HCT116 (cell line): ENCODE data around the gene NDUFAF2.

Experiments
- FOSL1 ChIP-seq: IDR thresholded peaks from 2 replicates; pipeline ENCODE4 v1.6.1; 2012; ENCODE audit warnings: low read depth
- POLR2A ChIP-seq: IDR thresholded peaks from 2 replicates; pipeline ENCODE4 v1.7.0; 2011; ENCODE audit warnings: borderline replicate concordance; ENCODE audit not compliant: insufficient read depth, insufficient read length; ENCODE audit errors: extremely low read depth
- POLR2AphosphoS5 ChIP-seq: IDR thresholded peaks from 2 replicates; pipeline ENCODE4 v1.6.1; 2011; ENCODE audit warnings: mild to moderate bottlenecking, low read depth, low read length, moderate library complexity
- TF ChIP-seq, protein P1 (sequence below), 3 experiments: fragments of 200-600 bp in 1 of 3; sonication (generic) in 1 of 3; IDR thresholded peaks in 2 of 3; conservative IDR thresholded peaks in 1 of 3; 2 replicates each; pipeline ENCODE4 v1.5.1; 2012 to 2017; ENCODE audit warnings: low read depth in 2 of 3, low read length in 2 of 3, antibody characterized with exemption in 1 of 3, borderline replicate concordance in 1 of 3, control low read depth in 1 of 3, mild to moderate bottlenecking in 1 of 3, mixed read lengths in 1 of 3, mixed run types in 1 of 3, moderate library complexity in 1 of 3; ENCODE audit not compliant: insufficient read depth in 1 of 3
- TF ChIP-seq, protein P2 (sequence below): IDR thresholded peaks from 2 replicates; pipeline ENCODE4 v1.6.1; 2012
- TF ChIP-seq, protein P3 (sequence below): IDR thresholded peaks from 2 replicates; pipeline ENCODE4 v1.6.1; 2012; ENCODE audit warnings: low read depth
- TF ChIP-seq, protein P4 (sequence below): IDR thresholded peaks from 2 replicates; pipeline ENCODE4 v1.6.1; 2011; ENCODE audit warnings: mild to moderate bottlenecking, low read length, moderate library complexity; ENCODE audit not compliant: insufficient replicate concordance; ENCODE audit errors: extremely low read depth

DNA sequence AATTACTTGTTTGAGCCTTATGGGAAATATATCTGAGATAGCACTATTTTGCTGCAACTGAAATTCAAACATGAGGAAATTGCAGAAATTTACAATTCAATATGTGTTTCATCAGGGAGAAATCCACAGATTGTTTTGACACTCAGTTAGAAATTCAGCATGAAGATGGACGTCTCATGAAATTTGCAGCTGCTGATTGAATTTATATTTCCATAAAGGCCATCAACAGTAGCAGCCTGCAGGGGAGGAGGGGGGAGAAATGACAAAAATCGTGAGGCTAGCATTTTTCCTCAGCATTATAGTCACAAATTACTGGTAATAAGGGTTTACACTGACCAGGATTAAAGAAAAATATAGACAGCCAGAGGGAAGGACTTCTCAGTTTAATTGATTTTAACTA, 81.0 kb downstream of the NDUFAF2 start:
- TF ChIP-seq POLR2A (no peak), FOSL1 (no peak), POLR2AphosphoS5 (no peak)
- TF ChIP-seq, protein P1, sequence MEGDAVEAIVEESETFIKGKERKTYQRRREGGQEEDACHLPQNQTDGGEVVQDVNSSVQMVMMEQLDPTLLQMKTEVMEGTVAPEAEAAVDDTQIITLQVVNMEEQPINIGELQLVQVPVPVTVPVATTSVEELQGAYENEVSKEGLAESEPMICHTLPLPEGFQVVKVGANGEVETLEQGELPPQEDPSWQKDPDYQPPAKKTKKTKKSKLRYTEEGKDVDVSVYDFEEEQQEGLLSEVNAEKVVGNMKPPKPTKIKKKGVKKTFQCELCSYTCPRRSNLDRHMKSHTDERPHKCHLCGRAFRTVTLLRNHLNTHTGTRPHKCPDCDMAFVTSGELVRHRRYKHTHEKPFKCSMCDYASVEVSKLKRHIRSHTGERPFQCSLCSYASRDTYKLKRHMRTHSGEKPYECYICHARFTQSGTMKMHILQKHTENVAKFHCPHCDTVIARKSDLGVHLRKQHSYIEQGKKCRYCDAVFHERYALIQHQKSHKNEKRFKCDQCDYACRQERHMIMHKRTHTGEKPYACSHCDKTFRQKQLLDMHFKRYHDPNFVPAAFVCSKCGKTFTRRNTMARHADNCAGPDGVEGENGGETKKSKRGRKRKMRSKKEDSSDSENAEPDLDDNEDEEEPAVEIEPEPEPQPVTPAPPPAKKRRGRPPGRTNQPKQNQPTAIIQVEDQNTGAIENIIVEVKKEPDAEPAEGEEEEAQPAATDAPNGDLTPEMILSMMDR (IDR thresholded peaks at IDR 0.05 in 2 of 3, conservative IDR thresholded peaks at IDR 0.05 in 1 of 3; ENCODE audit: borderline replicate concordance in 1 of 3, insufficient read depth in 1 of 3, low read depth in 2 of 3, low read length in 2 of 3), result no peak
- TF ChIP-seq, protein P2, sequence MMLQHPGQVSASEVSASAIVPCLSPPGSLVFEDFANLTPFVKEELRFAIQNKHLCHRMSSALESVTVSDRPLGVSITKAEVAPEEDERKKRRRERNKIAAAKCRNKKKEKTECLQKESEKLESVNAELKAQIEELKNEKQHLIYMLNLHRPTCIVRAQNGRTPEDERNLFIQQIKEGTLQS, result no peak
- TF ChIP-seq, protein P3, sequence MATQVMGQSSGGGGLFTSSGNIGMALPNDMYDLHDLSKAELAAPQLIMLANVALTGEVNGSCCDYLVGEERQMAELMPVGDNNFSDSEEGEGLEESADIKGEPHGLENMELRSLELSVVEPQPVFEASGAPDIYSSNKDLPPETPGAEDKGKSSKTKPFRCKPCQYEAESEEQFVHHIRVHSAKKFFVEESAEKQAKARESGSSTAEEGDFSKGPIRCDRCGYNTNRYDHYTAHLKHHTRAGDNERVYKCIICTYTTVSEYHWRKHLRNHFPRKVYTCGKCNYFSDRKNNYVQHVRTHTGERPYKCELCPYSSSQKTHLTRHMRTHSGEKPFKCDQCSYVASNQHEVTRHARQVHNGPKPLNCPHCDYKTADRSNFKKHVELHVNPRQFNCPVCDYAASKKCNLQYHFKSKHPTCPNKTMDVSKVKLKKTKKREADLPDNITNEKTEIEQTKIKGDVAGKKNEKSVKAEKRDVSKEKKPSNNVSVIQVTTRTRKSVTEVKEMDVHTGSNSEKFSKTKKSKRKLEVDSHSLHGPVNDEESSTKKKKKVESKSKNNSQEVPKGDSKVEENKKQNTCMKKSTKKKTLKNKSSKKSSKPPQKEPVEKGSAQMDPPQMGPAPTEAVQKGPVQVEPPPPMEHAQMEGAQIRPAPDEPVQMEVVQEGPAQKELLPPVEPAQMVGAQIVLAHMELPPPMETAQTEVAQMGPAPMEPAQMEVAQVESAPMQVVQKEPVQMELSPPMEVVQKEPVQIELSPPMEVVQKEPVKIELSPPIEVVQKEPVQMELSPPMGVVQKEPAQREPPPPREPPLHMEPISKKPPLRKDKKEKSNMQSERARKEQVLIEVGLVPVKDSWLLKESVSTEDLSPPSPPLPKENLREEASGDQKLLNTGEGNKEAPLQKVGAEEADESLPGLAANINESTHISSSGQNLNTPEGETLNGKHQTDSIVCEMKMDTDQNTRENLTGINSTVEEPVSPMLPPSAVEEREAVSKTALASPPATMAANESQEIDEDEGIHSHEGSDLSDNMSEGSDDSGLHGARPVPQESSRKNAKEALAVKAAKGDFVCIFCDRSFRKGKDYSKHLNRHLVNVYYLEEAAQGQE, result no peak
- TF ChIP-seq, protein P4, sequence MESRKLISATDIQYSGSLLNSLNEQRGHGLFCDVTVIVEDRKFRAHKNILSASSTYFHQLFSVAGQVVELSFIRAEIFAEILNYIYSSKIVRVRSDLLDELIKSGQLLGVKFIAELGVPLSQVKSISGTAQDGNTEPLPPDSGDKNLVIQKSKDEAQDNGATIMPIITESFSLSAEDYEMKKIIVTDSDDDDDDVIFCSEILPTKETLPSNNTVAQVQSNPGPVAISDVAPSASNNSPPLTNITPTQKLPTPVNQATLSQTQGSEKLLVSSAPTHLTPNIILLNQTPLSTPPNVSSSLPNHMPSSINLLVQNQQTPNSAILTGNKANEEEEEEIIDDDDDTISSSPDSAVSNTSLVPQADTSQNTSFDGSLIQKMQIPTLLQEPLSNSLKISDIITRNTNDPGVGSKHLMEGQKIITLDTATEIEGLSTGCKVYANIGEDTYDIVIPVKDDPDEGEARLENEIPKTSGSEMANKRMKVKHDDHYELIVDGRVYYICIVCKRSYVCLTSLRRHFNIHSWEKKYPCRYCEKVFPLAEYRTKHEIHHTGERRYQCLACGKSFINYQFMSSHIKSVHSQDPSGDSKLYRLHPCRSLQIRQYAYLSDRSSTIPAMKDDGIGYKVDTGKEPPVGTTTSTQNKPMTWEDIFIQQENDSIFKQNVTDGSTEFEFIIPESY, result no peak
